GM11168 (cell line): ENCODE data around the gene MXRA8.

ENCODE experiments used
- in situ Hi-C: fragments of 300-500 bp; cut with MboI; formaldehyde crosslinking; loops from one replicate; pipeline ENCODE4 v1.12.0; 2022; ENCODE audit warnings: low sequenced_read_pairs; ENCODE audit not compliant: unreplicated experiment

Gene MXRA8

GRCh38 chr1:1310476-1311053, 47.8 kb downstream of the MXRA8 start:
- in situ Hi-C loops = no loop called here

- in situ Hi-C loops = no loop called here
Measured at GRCh38 chr1:1310109-1310385, 48.3 kb downstream of the MXRA8 start.

DNA sequence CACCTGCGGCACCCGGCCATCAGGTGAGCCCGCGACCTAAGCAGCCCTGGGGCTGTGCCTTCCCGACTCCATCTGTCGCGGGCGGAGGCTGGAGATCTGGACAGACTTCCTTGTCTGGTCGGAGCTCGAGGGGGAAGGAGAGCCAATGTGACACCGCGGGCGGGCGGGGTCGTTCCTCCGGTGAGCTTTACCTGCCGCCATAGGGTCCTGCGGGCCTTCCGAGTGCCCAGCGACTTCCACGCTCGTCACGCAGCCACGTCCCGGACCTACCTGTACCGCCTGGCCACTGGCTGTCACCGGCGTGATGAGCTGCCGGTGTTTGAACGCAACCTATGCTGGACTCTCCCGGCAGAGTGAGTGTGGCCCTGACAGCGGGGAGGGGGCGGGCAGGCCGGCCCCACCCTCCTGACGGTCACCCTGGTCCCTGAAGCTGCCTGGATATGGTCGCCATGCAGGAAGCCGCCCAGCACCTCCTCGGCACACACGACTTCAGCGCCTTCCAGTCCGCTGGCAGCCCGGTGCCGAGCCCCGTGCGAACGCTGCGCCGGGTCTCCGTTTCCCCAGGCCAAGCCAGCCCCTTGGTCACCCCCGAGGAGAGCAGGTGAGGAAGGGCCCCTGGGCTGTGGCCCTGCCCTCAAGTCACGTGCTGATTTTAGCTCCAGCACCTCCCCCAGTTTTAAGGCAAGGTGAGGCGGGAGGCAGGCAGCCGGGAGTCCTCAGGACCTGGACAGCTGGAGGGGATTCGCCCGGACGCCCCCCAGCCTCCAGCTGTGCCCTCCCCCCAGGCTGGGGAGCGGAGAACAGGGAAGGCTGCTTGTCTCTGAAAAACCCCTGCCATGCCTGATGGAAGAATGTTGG, 48.9 kb downstream of the MXRA8 start:
- in situ Hi-C loops = no loop called here

- in situ Hi-C loops = no loop called here
Measured at GRCh38 chr1:1308756-1309250, 49.6 kb downstream of the MXRA8 start.

DNA sequence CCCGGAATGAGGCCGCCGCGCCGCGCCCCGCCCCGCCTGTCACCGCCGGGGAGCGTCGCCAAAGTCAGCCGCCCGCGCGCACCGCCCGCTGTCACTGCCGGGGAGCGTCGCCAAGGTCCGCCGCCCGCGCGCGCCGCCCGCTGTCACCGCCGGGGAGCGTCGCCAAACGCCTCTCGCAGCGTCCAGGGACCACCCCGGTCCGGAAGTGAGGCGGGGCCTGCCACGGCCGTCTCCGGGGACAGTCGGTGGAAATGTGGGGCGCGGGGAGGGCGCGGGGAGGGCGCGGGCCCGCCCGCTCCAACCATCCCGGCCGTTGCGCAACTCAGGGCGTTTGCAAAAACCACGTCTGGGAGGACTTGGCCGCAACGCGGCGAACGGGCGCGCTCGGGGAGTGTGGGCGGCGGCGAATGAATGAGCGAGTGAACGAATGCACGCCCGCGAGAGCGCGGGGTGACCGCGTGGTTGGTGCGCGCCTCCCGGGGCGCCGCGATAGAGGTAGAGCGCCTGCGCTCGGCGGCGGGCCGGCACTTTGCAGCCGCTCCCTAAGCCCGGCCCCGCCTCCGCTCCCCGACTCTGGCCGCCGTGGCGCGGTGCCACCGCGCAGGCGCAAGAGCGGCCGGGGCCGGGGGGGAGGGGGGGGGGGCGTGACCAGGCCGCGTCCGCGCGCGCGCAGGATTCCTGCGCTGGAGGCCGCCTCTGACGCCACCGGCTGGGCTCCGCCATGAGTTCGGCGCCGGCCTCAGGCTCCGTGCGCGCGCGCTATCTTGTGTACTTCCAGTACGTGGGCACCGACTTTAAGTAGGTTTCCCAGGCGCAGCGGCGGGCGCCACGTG, 50.2 kb downstream of the MXRA8 start, which contains the start of the genes ACAP3 and PUSL1:
Gene ACAP3 (minus strand): TSS at position 8 of the 833 bp plus-strand sequence. CDS start 115 bp downstream, outside the sequence.
Gene PUSL1 (plus strand): TSS at position 675 of the 833 bp plus-strand sequence. CDS start 47 bp downstream, at position 722.
- in situ Hi-C loops = no loop called here

DNA sequence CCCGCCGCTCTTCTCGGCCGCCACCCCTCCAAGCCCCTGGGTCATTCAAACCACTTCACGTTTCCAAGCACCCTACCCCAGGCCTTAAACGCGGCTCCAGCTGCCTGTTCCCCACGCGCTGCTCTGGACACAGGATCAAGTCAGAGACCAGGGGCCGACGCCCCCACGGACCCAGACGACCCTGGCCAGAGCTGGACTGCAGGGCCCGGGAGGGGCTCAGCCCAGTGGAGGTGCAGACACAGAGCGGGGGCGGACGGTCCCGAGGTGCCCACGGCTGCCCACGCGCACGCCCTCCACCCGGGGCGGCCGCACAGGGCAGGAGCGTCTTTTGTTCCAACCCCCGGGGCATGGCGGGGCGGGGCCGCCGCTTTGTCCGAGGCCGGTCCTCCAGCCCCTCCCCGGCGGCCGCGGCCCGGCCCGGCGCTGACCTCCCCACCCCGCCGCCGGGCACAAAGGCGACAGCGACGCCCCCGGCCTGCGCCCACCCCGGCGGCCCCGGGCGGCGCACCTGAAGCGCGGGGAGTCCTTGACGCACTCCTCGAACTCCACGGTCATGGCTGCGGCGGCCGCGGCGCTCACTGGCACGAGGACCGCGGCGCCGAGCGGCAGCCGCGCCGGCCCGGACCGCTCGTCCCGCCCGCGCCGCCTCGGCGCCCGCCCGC, 51.0 kb downstream of the MXRA8 start:
- in situ Hi-C loops = no loop called here

DNA sequence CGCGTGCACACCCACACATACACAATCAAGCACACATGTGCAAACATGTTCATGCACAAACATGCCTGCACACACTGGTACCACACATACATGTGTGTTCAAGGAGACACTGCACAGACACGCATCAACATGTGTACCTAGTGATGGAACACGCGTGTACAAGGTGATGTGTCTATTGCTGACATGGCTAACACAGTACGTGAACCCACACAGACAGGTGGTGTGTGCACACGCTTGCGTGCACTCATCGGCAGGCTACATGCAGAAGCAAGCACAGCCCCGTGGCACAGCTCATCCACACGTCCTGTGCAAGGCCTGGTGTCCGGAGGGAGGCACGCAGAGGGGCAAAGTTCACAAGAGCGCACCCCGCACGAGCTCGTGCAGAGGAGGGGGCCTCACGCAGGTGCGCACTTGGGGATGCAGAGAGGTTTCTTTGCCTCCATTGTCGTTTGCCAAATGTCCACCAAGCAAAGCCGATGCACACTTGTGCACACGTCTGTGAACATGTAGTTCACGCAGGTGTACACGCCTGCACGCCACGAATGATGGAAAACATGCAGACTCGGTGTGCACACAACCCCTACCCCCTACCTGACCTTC, 51.6 kb downstream of the MXRA8 start:
- in situ Hi-C loops = no loop called here

DNA sequence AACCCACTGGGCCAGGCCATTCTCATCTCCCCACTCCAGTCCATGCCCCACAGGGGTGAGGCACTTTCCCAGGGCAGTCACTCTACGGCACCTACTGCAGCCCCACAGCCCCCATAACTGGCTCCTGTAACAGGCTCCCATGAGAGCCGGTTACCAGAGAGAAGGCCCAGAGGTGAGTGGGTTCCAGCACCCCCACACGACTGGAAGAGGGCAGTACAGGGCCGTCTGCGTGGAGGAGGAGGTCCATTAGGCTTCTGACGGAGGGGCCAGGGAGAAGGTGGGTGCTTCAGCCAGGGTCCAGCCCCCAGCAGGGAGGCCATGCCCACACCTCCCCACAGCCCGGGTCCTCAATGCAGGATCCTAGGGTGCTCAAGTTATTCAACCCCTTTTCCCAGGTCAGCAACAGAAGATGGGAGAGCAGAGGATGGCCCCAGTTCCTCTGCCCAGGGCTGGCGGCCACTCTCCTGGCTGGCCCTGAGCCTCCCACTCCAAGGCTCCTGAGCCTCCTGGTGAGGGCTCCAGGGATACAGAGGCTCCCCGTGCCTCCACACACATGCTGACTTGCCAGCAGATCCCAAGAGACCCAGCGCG, 52.2 kb downstream of the MXRA8 start:
- in situ Hi-C loops = no loop called here

DNA sequence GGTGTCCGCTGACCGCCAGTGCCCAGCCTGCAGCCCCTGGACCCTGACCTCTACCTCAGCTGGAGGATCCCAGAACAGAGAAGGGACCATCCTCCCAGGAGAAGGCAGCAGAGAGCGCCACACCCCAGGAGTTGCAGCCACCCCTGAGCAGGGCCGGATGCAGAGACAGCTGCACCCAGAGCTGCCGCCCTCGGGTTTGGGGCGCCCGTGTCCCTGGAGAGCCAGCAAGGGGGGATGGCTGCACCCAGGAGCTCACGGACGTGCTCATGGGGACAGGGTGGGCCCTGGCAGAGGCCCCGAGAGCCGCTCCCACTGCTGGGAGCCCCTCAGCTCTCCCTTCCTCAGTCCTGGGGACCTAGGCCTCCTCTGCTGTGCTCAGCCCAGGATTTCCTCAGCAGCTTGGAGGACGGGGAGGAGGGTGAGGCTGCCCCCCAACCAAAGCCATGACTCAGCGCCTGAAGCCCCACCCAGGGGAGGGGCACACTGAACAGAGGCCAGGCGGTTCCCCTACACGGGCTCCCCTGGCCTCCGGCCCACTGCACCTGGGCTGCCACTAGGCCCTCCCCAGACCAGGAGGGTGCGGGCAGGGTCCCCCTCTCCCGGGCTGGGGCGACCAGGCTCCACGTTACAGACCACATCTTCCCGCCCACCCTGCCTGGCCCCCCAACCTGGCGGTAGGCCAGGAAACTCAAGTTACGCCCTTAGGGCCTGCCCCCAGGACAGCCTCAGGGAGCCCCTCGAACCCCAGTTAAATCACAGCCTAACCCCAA, 52.9 kb downstream of the MXRA8 start:
- in situ Hi-C loops = no loop called here

- in situ Hi-C loops = no loop called here
Measured at GRCh38 chr1:1304331-1305299, 53.7 kb downstream of the MXRA8 start.

GRCh38 chr1:1303736-1304135, 54.6 kb downstream of the MXRA8 start:
- in situ Hi-C loops = no loop called here

- in situ Hi-C loops = no loop called here
Measured at GRCh38 chr1:1302951-1303509, 55.3 kb downstream of the MXRA8 start.
